Left lung (tissue), 10 donors: ENCODE results near the gene UST. TPM values are rescaled to one million over a fixed set of nuclear protein-coding genes. Genes with fewer than 3 reads are reported as not detected.

Source experiments
- ATAC-seq: fragments of 200-7000 bp; cut with Tn5 transposase; one replicate; pipeline ENCODE4 v1.9.1; 2020; ENCODE audit warnings: moderate library complexity
- DNase-seq, 4 donors: peaks; one replicate each; pipeline ENCODE4 v3.0.0-alpha.2; 2013 to 2020
- H3K27ac ChIP-seq, 2 donors: fragments of 200-600 bp; sonication (generic) in 1 of 2; one replicate each; pipeline versions ENCODE4 v1.5.0 to v1.8.0; 2020 to 2021
- H3K27me3 ChIP-seq, 2 donors: fragments of 200-600 bp; sonication (generic) in 1 of 2; one replicate each; pipeline versions ENCODE4 v1.5.0 to v1.8.0; 2020 to 2021
- H3K36me3 ChIP-seq, 2 donors: fragments of 200-600 bp; sonication (generic) in 1 of 2; one replicate each; pipeline versions ENCODE4 v1.5.0 to v1.8.0; 2020 to 2021
- H3K4me1 ChIP-seq, 2 donors: fragments of 200-600 bp; one replicate each; pipeline ENCODE4 v1.8.0; 2021
- H3K4me3 ChIP-seq, 2 donors: fragments of 200-600 bp; sonication (generic) in 1 of 2; one replicate each; pipeline versions ENCODE4 v1.5.0 to v1.8.0; 2020 to 2021; ENCODE audit warnings: mild to moderate bottlenecking in 1 of 2
- H3K9me3 ChIP-seq, 2 donors: fragments of 200-600 bp; sonication (generic) in 1 of 2; one replicate each; pipeline versions ENCODE4 v1.5.0 to v1.8.0; 2020 to 2021
- CTCF ChIP-seq, 2 donors: fragments of 200-600 bp; sonication (generic) in 1 of 2; IDR thresholded peaks; one replicate each; pipeline versions ENCODE4 v1.5.0 to v1.8.0; 2021; ENCODE audit warnings: antibody characterized with exemption in 2 of 2
- intact Hi-C, 2 donors: fragments of 100-400 bp; cut with DNase I; formaldehyde crosslinking; loops; one replicate each; pipeline versions ENCODE4 v1.11.2 to v1.14.2; 2022
- polyA plus RNA-seq, 6 donors: library from polyadenylated mRNA; unstranded; fragments of 120-200 nt; gene quantifications; one replicate each; pipeline ENCODE4 v1.2.1, GENCODE V29; 2013; ENCODE audit not compliant: insufficient read length in 6 of 6
- total RNA-seq, 2 donors: library from RNA; stranded (reverse); fragmentation: NEBNext Ultra II Directional; extraction: Animal tissue kit (Norgen Biotek cat#: 25700); gene quantifications; one replicate each; pipeline ENCODE4 v1.2.1, GENCODE V29; 2021
- donor health status: DM: no; HTN: yes; CAD: no.
- donor health status: DM: no; HTN: no; CAD: no.

The UST gene
- total and polyA plus RNA-seq, 8 donors: 7.4 to 17.0 (median 9.5) TPM

- Histone ChIP-seq H3K27ac (no peak overlapping the region), H3K9me3 (no peaks in the 10 kb centered on the region), H3K4me3 (no peak overlapping the region), H3K27me3 (no peaks in the 10 kb centered on the region), H3K4me1 (no peaks in the 10 kb centered on the region), H3K36me3 (no peaks in the 10 kb centered on the region)
- intact Hi-C loops: no loop called here
- TF ChIP-seq CTCF (IDR thresholded peaks at IDR 0.05): no peak
- DNase-seq: no peak
- ATAC-seq: no peak
Measured at GRCh38 chr6:148979014-148979901, 232.4 kb downstream of the UST start.

DNA sequence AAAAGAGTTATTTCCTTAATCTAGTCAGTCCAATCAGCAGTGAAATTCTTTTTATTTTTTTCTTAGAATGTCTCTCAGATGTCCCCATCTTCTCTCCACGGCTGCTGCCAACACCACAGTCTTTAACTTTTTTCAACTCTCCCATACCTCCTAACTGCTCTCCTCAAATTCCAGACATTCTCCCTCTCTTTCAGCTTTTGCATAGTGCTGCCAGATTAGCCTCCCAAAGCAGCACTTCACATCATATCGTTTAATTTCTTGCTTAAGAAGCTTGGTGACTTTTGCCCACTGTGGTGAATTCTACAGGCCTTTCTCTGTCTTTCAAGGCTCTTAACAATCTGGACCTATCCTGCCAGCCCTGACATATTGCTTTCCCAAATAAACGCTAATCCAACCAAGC is 233.4 kb downstream of the UST start:
- H3K36me3 ChIP-seq: no peaks in the 10 kb centered on the region
- no peak overlapping the region for H3K27ac ChIP-seq
- intact Hi-C loops: no loop called here
- no peak for TF ChIP-seq CTCF (IDR thresholded peaks at IDR 0.05)
- no peak for DNase-seq
- no peak for ATAC-seq
- no peaks in the 10 kb centered on the region for H3K4me1 ChIP-seq
- H3K4me3 ChIP-seq: no peak overlapping the region
- H3K9me3 ChIP-seq: no peaks in the 10 kb centered on the region
- no peaks in the 10 kb centered on the region for H3K27me3 ChIP-seq

DNA sequence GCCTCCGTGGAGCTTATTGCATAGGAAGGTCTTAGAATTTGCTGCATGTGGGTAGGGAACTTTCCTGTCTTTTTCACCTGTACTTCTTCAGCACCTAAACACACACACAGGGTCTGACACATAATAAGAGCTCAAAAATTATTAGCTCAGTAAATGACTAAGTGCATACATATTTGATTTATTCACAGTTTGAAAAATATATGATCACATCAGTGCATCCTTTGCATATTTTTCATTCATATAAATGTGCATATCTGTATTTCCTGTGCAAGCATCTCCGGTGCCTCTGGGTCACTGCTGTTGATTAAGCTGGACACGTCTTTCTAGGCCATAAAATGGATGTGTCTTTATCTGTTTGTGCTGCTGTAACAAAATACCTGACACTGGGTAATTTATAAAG is 234.7 kb downstream of the UST start:
- H3K9me3 ChIP-seq: no peaks in the 10 kb centered on the region
- no peak overlapping the region for H3K27ac ChIP-seq
- H3K27me3 ChIP-seq: no peaks in the 10 kb centered on the region
- intact Hi-C loops: no loop called here
- DNase-seq (no peak), ATAC-seq (no peak)
- H3K4me3 ChIP-seq: no peak overlapping the region
- H3K4me1 ChIP-seq: no peaks in the 10 kb centered on the region
- H3K36me3 ChIP-seq: no peaks in the 10 kb centered on the region
- TF ChIP-seq CTCF (IDR thresholded peaks at IDR 0.05): no peak

DNA sequence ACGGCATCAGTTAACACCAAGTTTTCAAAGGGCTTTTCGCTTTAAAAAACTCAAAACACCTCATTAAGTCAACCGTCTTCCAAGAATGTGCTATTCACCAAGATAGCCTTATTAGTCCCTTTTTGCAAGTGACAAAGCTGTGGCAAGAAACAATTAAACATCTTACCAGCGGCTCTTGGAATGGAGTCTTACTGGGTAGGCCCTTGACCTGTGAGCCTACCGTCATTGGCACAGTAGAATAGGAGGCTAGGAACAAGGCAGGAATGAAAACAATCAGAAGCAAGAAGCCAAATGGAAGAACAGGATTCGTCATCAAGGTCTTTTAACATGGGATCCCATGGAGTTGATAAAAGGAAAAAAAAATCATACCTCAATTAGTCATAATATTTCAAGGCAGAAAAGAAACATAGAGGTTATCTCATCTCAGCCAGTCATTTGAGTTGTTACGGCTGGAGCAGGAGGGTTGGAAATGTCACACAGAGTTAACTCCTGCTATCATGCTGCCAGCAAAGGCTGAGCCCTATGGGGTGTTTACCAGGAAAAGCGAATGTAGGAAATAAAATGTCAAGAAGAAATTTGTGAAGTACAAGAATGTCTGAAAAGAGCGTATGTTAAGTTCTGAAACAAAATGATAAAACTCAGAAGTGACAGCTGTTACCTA is 236.4 kb downstream of the UST start:
- DNase-seq: no peak
- Histone ChIP-seq H3K36me3 (no peaks in the 10 kb centered on the region), H3K27ac (no peak overlapping the region), H3K9me3 (no peaks in the 10 kb centered on the region), H3K4me3 (no peak overlapping the region), H3K4me1 (no peaks in the 10 kb centered on the region), H3K27me3 (no peaks in the 10 kb centered on the region)
- no peak for TF ChIP-seq CTCF (IDR thresholded peaks at IDR 0.05)
- intact Hi-C loops: no loop called here
- no peak for ATAC-seq

- no peak for ATAC-seq
- no peak for TF ChIP-seq CTCF (IDR thresholded peaks at IDR 0.05)
Measured at GRCh38 chr6:148983966-148984365, 237.1 kb downstream of the UST start.

More at GRCh38 chr6:148983966-148984365, 237.1 kb downstream of the UST start:
- Histone ChIP-seq H3K4me3 (no peak overlapping the region), H3K27me3 (no peaks in the 10 kb centered on the region), H3K4me1 (no peaks in the 10 kb centered on the region), H3K9me3 (no peaks in the 10 kb centered on the region), H3K36me3 (no peaks in the 10 kb centered on the region), H3K27ac (no peak overlapping the region)
- intact Hi-C loops: no loop called here
- DNase-seq: no peak
